ENCODE data around the gene SULF2. TPM values are rescaled to one million over a fixed set of nuclear protein-coding genes. Genes with fewer than 3 reads are reported as not detected.

The SULF2 gene
- total and polyA plus RNA-seq, 2 of the 4 experiments (the other 2 are of a cell fraction) = 0.54 to 0.77 TPM

- no peak for TF ChIP-seq RCOR1 (IDR thresholded peaks at IDR 0.05; ENCODE audit: insufficient replicate concordance, low read length)
Observed at GRCh38 chr20:47735412-47736400, 49.6 kb downstream of the SULF2 start (continued).

GRCh38 chr20:47734870-47735269 lies 50.4 kb downstream of the SULF2 start:
- 40% methylated on average over 1 of the region's 2 CpGs; no CpG with 5 or more reads in 1 of the 2 experiments for WGBS, 2 experiments (ENCODE audit: extremely low coverage in 2 of 2, insufficient read length in 1 of 2)
- ChIA-PET POLR2A (ENCODE audit: unreplicated experiment) (no interaction called here), CTCF (no interaction called here)
- Histone ChIP-seq H4K8ac (ENCODE audit: low read depth in 2 of 2, low read length in 2 of 2) (no peak overlapping the region), H3K4me1 (ENCODE audit: control insufficient read depth, insufficient read depth, low read length) (no peaks in the 10 kb centered on the region), H2BK120ac (ENCODE audit: low read depth, low read length) (no peak overlapping the region), H2BK15ac (ENCODE audit: low read depth, low read length) (no peak overlapping the region), H4K20me1 (ENCODE audit: insufficient read depth, low read length) (no peaks in the 10 kb centered on the region), H3K18ac (ENCODE audit: low read depth, low read length) (no peak overlapping the region), H3K4me2 (ENCODE audit: low read depth, low read length) (no peak overlapping the region), H3K9me3 (ENCODE audit: control insufficient read depth, insufficient read depth, low read length) (no peaks in the 10 kb centered on the region), H3K4me3 (ENCODE audit: insufficient read depth, low read depth, low read length) (no peak overlapping the region), H3K27ac (ENCODE audit: insufficient read depth, low read length) (no peak overlapping the region), H2AK9ac (replicated peaks; ENCODE audit: low read depth, low read length, poor library complexity) (no peak overlapping the region), H3K36me3 (ENCODE audit: control insufficient read depth, insufficient read depth, low read length) (no peaks in the 10 kb centered on the region; the same call in 1 of the 2 replicates), H3K56ac (ENCODE audit: extremely low read depth, insufficient read depth, low read length) (no peak overlapping the region), H3K4ac (ENCODE audit: low read depth, low read length) (no peak overlapping the region), H3K9ac (ENCODE audit: low read depth, low read length) (no peak overlapping the region), H3K14ac (replicated peaks; ENCODE audit: low read depth, low read length) (no peak overlapping the region), H3K9me1 (ENCODE audit: insufficient read depth, low read length) (no peaks in the 10 kb centered on the region), H4K5ac (ENCODE audit: low read depth, low read length) (no peak overlapping the region), H3K23ac (ENCODE audit: low read depth, low read length) (no peak overlapping the region), H3K27me3 (ENCODE audit: control insufficient read depth, insufficient read depth, low read length) (no peaks in the 10 kb centered on the region; the same call in none of the 2 replicates), H2BK20ac (ENCODE audit: low read depth, low read length) (no peak overlapping the region), H2BK5ac (ENCODE audit: low read depth, low read length, poor library complexity, severe bottlenecking) (no peak overlapping the region), H2AK5ac (ENCODE audit: low read depth, low read length) (no peak overlapping the region), H2AFZ (replicated peaks; ENCODE audit: low read length, poor library complexity) (no peak overlapping the region), H4K91ac (ENCODE audit: insufficient read depth, low read depth, low read length) (no peak overlapping the region), H3K79me1 (ENCODE audit: low read depth in 1 of 2, low read length in 2 of 2) (no peaks in the 10 kb centered on the region)
- dilution Hi-C loops (cut with HindIII; ENCODE audit: low sequenced_read_pairs, unreplicated experiment) (no loop called here), intact Hi-C loops (cut with micrococcal nuclease) (no loop called here), in situ Hi-C loops (cut with MboI; ENCODE audit: low sequenced_read_pairs) (no loop called here)
- TF ChIP-seq MAFK (IDR thresholded peaks at IDR 0.05; ENCODE audit: low read depth, low read length) = no peak
- TF ChIP-seq MXI1 (IDR thresholded peaks at IDR 0.05; ENCODE audit: borderline replicate concordance, low read depth, low read length) = no peak
- no peak for TF ChIP-seq FOS (IDR thresholded peaks at IDR 0.05; ENCODE audit: low read depth, low read length)
- no peak for TF ChIP-seq POLR2A (IDR thresholded peaks at IDR 0.05; ENCODE audit: low read depth, low read length)
- TF ChIP-seq CEBPB (IDR thresholded peaks at IDR 0.05; ENCODE audit: low read depth, low read length) = no peak
- no peak for TF ChIP-seq MAZ (IDR thresholded peaks at IDR 0.05; ENCODE audit: borderline replicate concordance, low read depth, low read length)
- no peak for TF ChIP-seq NFE2L2 (IDR thresholded peaks at IDR 0.05; ENCODE audit: low read depth, low read length)
- no peak for TF ChIP-seq SMC3 (IDR thresholded peaks at IDR 0.05; ENCODE audit: low read depth, low read length)
- no peak for TF ChIP-seq RAD21 (IDR thresholded peaks at IDR 0.05; ENCODE audit: low read length)
- no peak for TF ChIP-seq USF2 (IDR thresholded peaks at IDR 0.05; ENCODE audit: low read depth, low read length)
- no TSS peak for BruUV-seq (replicated peaks)
- no peak for DNase-seq
- ATAC-seq (ENCODE audit: low read depth) = no peak

Measured in IMR-90 (cell line).